GM10847 (cell line): ENCODE results near the gene LRCH1.

Experiments used
- POLR2A ChIP-seq: IDR thresholded peaks from 2 replicates; pipeline ENCODE4 v1.6.1; 2011; ENCODE audit not compliant: insufficient read length; ENCODE audit errors: extremely low read depth

LRCH1 gene

DNA sequence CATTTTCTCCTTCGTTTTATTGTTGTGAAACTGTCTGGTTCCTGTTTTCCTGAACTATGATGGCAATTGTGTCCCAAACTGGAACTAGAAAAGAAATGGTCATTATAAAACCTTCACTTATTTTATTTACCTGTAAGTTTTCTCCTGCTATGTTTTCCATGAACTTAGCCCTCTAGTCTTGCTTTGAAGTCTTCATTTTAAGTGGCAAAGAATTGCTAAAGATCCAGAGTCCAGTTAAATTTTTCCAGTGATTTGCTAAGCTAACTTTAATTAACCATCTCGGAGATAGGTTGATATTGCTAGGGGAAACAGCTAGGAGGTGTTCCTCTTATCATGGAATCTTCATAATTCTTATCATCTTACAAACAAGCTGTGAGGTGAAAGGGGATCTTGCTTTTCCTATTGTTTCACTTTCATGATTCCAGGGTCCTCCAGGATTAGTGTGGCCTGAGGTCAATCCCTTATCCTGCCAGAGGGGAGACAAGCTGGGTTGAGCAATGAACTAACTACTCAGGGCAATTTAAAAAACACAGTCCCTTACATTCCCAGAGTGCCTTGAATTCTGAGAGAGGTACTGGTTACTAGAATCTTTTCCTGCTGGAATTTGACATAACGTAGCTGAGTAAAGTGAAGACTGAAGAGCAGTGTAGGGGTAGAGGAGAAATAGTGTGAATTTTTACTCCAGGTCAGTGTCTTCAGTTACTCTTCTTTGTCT is 131.5 kb downstream of the LRCH1 start:
- TF ChIP-seq POLR2A: no peak

DNA sequence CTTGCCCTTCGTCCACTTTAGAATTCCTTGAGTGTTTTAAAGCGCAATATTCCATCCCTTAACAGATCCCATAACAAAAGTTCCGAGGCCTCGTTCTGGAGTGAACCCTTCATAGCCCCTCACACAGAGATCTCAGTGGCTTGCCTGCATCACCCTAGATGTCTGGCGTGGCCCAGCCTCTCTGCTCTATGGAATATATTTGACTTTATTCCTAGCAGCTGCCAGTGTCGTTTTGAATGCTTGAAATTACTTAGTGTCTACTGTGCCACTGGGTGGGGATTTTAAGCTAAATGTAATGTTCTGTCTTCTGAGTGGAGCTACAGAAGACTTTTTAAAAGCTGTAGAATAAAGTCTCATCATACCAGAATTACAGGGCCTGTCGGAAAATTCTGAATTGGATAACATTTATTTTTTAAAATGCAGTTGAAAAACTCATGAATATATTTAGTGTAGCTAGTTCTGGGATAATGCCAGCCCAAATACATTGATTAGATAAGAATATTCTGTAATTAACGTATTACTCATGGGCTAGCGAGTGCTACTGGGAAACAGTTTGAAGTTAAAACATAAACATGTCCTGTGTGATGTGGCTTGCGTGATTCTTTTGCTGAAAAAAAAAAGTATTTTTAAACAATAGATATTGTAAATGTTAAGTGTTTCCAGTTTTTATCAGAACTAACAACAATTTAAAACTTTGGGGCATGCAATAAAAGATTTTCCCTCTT is 132.2 kb downstream of the LRCH1 start:
- TF ChIP-seq POLR2A: no peak

GRCh38 chr13:46686171-46686570 is 133.2 kb downstream of the LRCH1 start:
- no peak for TF ChIP-seq POLR2A

GRCh38 chr13:46687810-46688209 is 134.8 kb downstream of the LRCH1 start:
- TF ChIP-seq POLR2A: no peak

DNA sequence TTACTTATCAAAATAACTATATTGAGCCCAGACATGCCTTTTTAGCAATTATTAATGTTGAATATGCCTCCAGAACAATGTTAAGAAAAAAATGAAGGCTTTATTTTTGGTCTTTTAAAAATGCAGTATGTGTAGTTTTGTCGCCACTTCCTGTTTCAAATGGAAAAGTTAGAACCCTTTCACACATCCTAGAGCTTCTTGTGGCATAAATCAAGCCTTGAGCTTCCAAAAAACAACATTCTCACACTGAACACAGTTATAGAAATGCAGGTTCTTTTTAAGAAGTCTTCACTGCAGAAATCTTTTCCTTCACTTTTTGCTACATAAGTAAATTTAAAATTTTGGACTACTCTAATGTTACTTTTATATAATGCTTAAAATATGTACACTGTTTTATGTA is 135.3 kb downstream of the LRCH1 start:
- TF ChIP-seq POLR2A: no peak

- no peak for TF ChIP-seq POLR2A
Measured at GRCh38 chr13:46698014-46698413, 145.0 kb downstream of the LRCH1 start.

DNA sequence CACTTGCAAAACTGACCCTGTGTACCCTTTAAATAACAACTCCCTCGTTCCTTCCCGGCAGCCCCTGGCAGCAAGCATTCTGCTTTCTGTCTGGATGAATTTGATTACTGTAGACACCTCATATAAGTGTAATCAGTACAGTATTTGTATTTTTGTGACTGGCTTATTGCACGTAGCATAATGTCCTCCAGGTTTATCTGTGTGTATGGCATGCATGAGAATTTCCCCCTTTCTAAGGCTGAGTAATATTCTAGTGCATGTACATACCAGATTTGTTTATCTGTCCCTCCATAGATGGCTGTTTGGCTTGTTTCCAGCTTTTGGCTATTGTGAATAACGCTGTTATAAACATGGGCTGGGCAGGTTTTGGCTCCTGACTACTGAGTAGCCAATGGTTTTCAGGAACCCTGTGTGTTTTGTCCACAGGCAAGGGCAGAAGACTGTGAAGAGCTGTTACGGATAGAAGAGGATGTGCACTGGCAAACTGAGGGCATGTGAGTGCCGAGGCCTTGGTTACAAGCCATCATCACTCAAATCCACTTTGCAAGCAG is 146.0 kb downstream of the LRCH1 start:
- TF ChIP-seq POLR2A: no peak

- TF ChIP-seq POLR2A: no peak
Measured at GRCh38 chr13:46712524-46712923, 159.6 kb downstream of the LRCH1 start.

DNA sequence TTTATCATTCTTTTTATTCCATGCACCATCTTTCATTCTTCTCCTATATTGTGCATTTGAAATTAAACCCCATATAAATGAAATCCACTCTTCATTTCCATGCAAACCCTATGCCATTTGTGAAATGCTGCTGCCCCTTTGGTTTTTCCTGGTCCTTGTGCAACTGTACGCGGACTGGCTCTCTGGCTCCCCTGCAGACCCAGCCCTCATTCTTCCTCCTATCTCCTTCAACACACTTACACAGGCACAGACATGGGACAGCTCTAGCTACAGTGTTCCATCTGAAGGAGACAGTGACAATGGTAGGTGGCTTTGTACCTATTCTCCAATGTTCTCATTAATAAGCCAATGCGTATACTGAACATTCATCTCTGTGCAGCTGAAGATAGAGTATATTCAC is 162.4 kb downstream of the LRCH1 start:
- TF ChIP-seq POLR2A: no peak

GRCh38 chr13:46716821-46717220 is 163.9 kb downstream of the LRCH1 start:
- no peak for TF ChIP-seq POLR2A

GRCh38 chr13:46717275-46717674 is 164.3 kb downstream of the LRCH1 start:
- TF ChIP-seq POLR2A: no peak

- no peak for TF ChIP-seq POLR2A
Measured at GRCh38 chr13:46717856-46718255, 164.9 kb downstream of the LRCH1 start.

- TF ChIP-seq POLR2A: no peak
Measured at GRCh38 chr13:46720189-46720588, 167.2 kb downstream of the LRCH1 start.

DNA sequence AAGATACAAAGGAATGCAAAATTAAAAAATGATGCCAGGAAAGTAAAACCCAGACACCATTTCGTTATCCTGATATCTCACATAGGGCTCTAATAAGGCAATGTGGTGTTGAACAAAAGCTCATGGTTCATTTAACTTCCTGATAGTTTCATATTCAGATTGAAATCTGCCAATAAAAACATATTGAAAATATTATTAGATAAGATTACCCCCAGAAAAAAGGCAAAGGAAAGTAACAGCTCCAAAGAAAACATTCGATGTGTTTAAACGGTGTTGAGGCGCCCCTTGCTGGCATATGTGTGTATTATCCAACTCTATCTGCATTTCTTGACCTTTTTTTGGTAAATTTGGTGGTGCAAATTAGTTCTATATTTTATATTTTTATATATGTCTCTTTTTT is 168.1 kb downstream of the LRCH1 start:
- TF ChIP-seq POLR2A: no peak

DNA sequence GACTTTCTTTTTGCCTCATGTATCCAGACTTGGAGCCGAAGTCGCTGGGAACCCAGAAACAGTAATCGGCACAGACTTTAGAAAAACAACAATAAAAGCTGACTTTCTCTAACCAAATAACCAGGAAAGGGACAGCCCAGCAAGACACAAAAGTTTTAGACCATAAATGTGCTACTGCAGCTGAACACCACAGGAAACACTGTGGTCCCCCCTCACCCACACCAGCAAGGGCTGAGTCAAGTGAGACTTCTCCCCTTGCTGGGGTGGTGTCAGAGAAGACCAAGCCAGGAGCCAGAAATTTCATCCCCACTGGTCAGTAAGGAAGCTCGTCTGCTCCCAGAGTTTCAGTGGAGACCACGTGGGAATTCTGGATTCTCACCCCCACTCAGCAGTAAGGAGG is 173.4 kb downstream of the LRCH1 start:
- no peak for TF ChIP-seq POLR2A

DNA sequence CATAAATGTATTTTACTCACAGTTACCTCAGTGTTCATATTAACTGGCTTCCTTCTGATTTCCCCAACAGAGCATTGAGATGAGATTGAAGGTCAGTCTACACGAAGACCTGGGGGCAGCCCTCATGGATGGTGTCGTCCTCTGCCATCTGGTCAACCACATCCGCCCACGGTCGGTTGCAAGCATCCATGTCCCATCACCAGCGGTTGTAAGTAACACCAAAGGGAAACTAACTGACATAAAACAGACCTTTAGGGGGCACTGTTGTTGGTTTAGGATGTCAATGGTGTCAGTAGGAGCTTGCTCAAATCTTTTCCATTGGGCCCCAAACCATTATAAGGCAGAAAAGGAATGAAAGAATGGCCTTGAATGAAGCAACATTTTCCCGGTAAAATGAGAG is 175.8 kb downstream of the LRCH1 start:
- TF ChIP-seq POLR2A: no peak
